SJSA1 (cell line): ENCODE measurements around the gene DOCK3. TPM values are rescaled to one million over a fixed set of nuclear protein-coding genes. Genes with fewer than 3 reads are reported as not detected.
A peak's percentile ranks its signal among the peaks of the same experiment; 100 is the strongest.
"Not testable (repeated sequence)": the region's sequence is repeated elsewhere in the genome, so short reads cannot be mapped to it uniquely, and the experiment has no call there.

ENCODE experiments used
- DNase-seq, 2 experiments: peaks; one replicate each; pipeline ENCODE4 v3.0.0-alpha.2; 2015 to 2020; ENCODE audit warnings: low spot score in 2 of 2, low read depth in 1 of 2
- H3K27ac ChIP-seq: fragments of 250-450 bp; sonication (Bioruptor Pico); 2 replicates; pipeline ENCODE4 v1.5.1; 2020; ENCODE audit warnings: mild to moderate bottlenecking, moderate library complexity
- H3K27me3 ChIP-seq: fragments of 250-450 bp; sonication (Bioruptor Pico); replicated peaks from 2 replicates; pipeline ENCODE4 v1.5.1; 2020; ENCODE audit warnings: mild to moderate bottlenecking, moderate library complexity
- H3K36me3 ChIP-seq: fragments of 250-450 bp; sonication (Bioruptor Pico); 2 replicates; pipeline ENCODE4 v1.5.1; 2020; ENCODE audit warnings: mild to moderate bottlenecking
- H3K4me1 ChIP-seq: fragments of 250-450 bp; sonication (Bioruptor Pico); replicated peaks from 2 replicates; pipeline ENCODE4 v1.6.1; 2021; ENCODE audit warnings: mild to moderate bottlenecking
- H3K4me3 ChIP-seq: fragments of 250-450 bp; sonication (Bioruptor Pico); 2 replicates; pipeline ENCODE4 v1.5.1; 2020; ENCODE audit warnings: mild to moderate bottlenecking
- H3K9me3 ChIP-seq: fragments of 250-450 bp; sonication (Bioruptor Pico); replicated peaks from 2 replicates; pipeline ENCODE4 v1.5.1; 2020; ENCODE audit warnings: mild to moderate bottlenecking
- total RNA-seq: library from RNA; depleted of rRNA; stranded (reverse); fragments of >200 nt; shearing (Covaris generic); gene quantifications from 2 replicates; pipeline ENCODE4 v1.2.3, GENCODE V29; 2014

DOCK3 gene
- total RNA-seq, 1 experiment from 2014 or later: 0.29 TPM

GRCh38 chr3:51075221-51075775 lies 400.6 kb downstream of the DOCK3 start:
- H3K4me1 ChIP-seq: no peaks in the 10 kb centered on the region
- no peaks in the 10 kb centered on the region for H3K36me3 ChIP-seq
- DNase-seq: no peak
- H3K27me3 ChIP-seq: no peaks in the 10 kb centered on the region
- H3K9me3 ChIP-seq: no peaks in the 10 kb centered on the region
- H3K27ac ChIP-seq: no peak overlapping the region
- no peak overlapping the region for H3K4me3 ChIP-seq

GRCh38 chr3:51082363-51082762 lies 407.6 kb downstream of the DOCK3 start:
- DNase-seq: no peak
- Histone ChIP-seq H3K27me3 (no peaks in the 10 kb centered on the region), H3K27ac (no peak overlapping the region), H3K36me3 (no peaks in the 10 kb centered on the region), H3K4me1 (no peaks in the 10 kb centered on the region), H3K9me3 (no peaks in the 10 kb centered on the region; the same call in 1 of the 2 replicates), H3K4me3 (no peak overlapping the region)

- Histone ChIP-seq H3K27me3 (no peaks in the 10 kb centered on the region; the same call in 1 of the 2 replicates), H3K36me3 (no peaks in the 10 kb centered on the region), H3K27ac (no peak overlapping the region), H3K9me3 (no peaks in the 10 kb centered on the region; the same call in 1 of the 2 replicates), H3K4me3 (no peak overlapping the region), H3K4me1 (no peaks in the 10 kb centered on the region)
- no peak for DNase-seq
These were observed 408.8 kb downstream of the DOCK3 start for GRCh38 chr3:51083490-51083889.

GRCh38 chr3:51092141-51092540 lies 417.4 kb downstream of the DOCK3 start:
- not testable (repeated sequence) for DNase-seq, H3K27ac ChIP-seq, H3K36me3 ChIP-seq, H3K4me3 ChIP-seq, H3K9me3 ChIP-seq, H3K4me1 ChIP-seq, H3K27me3 ChIP-seq

DNA sequence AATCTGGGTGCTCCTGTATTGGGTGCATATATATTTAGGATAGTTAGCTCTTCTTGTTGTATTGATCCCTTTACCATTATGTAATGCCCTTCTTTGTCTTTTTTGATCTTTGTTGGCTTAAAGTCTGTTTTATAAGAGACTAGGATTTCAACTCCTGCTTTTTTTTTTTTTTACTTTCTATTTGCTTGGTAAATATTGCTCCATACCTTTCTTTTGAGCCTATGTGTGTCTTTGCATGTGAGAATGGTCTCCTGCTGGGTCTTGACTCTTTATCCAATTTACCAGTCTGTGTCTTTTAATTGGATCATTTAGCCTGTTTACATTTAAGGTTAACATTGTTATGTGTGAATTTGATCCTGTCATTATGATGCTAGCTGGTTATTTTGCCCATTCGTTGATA lies 420.1 kb downstream of the DOCK3 start:
- H3K36me3 ChIP-seq, DNase-seq, H3K4me1 ChIP-seq, H3K27ac ChIP-seq, H3K9me3 ChIP-seq, H3K27me3 ChIP-seq, H3K4me3 ChIP-seq: not testable (repeated sequence)

GRCh38 chr3:51099794-51100535 lies 425.2 kb downstream of the DOCK3 start:
- DNase-seq: peak in 1 of 2 experiments; percentile 22
- Histone ChIP-seq H3K27me3 (no peaks in the 10 kb centered on the region), H3K27ac (no peak overlapping the region), H3K36me3 (no peaks in the 10 kb centered on the region), H3K4me3 (no peak overlapping the region), H3K9me3 (no peaks in the 10 kb centered on the region), H3K4me1 (no peaks in the 10 kb centered on the region)

DNA sequence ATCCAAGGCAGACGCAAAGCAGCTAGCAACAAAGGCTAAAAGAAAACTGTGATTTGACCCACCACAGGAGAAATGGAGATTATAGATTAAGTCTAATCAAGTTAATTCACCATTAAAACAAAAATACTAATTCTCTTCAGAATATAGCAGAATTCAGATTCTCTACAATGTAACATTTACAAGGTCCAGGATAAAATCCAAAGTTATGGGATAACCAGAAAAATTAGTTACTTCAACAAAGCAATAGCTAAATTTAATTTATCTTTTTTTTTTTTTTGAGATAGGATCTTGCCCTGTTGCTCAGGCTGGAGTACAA lies 425.8 kb downstream of the DOCK3 start:
- DNase-seq: no peak
- Histone ChIP-seq H3K9me3 (no peaks in the 10 kb centered on the region), H3K36me3 (no peaks in the 10 kb centered on the region), H3K27me3 (no peaks in the 10 kb centered on the region), H3K4me1 (no peaks in the 10 kb centered on the region), H3K27ac (no peak overlapping the region), H3K4me3 (no peak overlapping the region)

DNA sequence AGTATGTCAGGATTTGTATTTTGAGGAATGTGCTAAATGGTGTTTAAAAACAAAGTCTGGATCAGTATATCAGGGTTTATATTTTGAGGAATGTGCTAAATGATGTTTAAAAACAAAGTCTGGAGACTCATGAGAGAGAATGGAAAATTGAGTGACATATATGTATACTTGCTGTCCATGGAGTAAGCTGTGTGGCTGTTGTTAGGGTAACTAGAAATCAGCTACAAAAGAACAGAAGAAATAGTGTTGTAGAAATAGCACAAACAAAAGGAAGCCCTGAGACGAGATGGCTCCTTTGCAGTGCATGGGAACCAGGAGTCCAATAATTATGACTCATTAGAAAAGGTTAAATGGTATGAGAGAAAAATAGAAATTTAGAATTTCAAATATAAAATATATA lies 427.7 kb downstream of the DOCK3 start:
- Histone ChIP-seq H3K27me3 (no peaks in the 10 kb centered on the region), H3K4me1 (no peaks in the 10 kb centered on the region), H3K4me3 (no peak overlapping the region), H3K9me3 (no peaks in the 10 kb centered on the region), H3K27ac (no peak overlapping the region), H3K36me3 (no peaks in the 10 kb centered on the region)
- no peak for DNase-seq

GRCh38 chr3:51106242-51106876 lies 431.6 kb downstream of the DOCK3 start:
- 0 out of 2 replicates have a peak, but pooled peaks cover 3% of the 10 kb centered on the region for H3K9me3 ChIP-seq
- no peak for DNase-seq
- H3K36me3 ChIP-seq: no peaks in the 10 kb centered on the region
- H3K4me3 ChIP-seq: no peak overlapping the region
- H3K27ac ChIP-seq: no peak overlapping the region
- no peaks in the 10 kb centered on the region for H3K4me1 ChIP-seq
- H3K27me3 ChIP-seq: no peaks in the 10 kb centered on the region

GRCh38 chr3:51110586-51110985 lies 435.9 kb downstream of the DOCK3 start:
- H3K27me3 ChIP-seq: no peaks in the 10 kb centered on the region
- no peak overlapping the region for H3K4me3 ChIP-seq
- DNase-seq: no peak
- no peak overlapping the region for H3K27ac ChIP-seq
- H3K9me3 ChIP-seq: 0 out of 2 replicates have a peak, but pooled peaks cover 3% of the 10 kb centered on the region
- no peaks in the 10 kb centered on the region for H3K4me1 ChIP-seq
- no peaks in the 10 kb centered on the region for H3K36me3 ChIP-seq

- no peaks in the 10 kb centered on the region for H3K9me3 ChIP-seq
- H3K27me3 ChIP-seq: no peaks in the 10 kb centered on the region
- no peak overlapping the region for H3K4me3 ChIP-seq
- no peak for DNase-seq
- H3K4me1 ChIP-seq: no peaks in the 10 kb centered on the region
- H3K36me3 ChIP-seq: no peaks in the 10 kb centered on the region
- H3K27ac ChIP-seq: no peak overlapping the region
These were observed 448.2 kb downstream of the DOCK3 start for GRCh38 chr3:51122944-51123343.

GRCh38 chr3:51123531-51123930 lies 448.8 kb downstream of the DOCK3 start:
- Histone ChIP-seq H3K9me3 (no peaks in the 10 kb centered on the region), H3K4me3 (no peak overlapping the region), H3K27me3 (no peaks in the 10 kb centered on the region), H3K4me1 (no peaks in the 10 kb centered on the region), H3K36me3 (no peaks in the 10 kb centered on the region), H3K27ac (no peak overlapping the region)
- no peak for DNase-seq

DNA sequence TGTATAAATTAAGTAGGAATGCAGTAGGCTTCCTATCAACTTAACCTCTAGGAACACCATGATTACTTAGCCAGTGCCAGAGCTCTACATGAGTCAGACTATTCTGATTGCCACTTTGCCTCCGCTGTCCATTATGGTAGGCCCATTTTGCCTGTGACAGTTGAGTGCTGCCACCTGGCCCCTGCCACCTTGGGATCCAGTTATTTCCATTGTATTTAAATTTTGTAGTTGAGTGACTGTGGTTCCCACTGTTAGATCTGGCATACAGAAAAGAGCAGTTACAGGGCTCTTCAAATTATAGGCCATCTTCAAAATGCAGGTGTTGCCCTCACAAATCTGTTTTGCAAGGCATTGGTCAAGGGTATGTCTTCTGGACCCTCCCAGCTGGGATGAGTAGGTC lies 456.9 kb downstream of the DOCK3 start:
- H3K27ac ChIP-seq, H3K36me3 ChIP-seq, DNase-seq: not testable (repeated sequence)

GRCh38 chr3:51137715-51138114 lies 463.0 kb downstream of the DOCK3 start:
- Histone ChIP-seq H3K9me3 (no peaks in the 10 kb centered on the region), H3K4me3 (no peak overlapping the region), H3K4me1 (no peaks in the 10 kb centered on the region), H3K27ac (no peak overlapping the region), H3K36me3 (no peaks in the 10 kb centered on the region), H3K27me3 (no peaks in the 10 kb centered on the region)
- no peak for DNase-seq

More for the DNA sequence above, 456.9 kb downstream of the DOCK3 start:
- H3K4me3 ChIP-seq, H3K27me3 ChIP-seq, H3K4me1 ChIP-seq, H3K9me3 ChIP-seq: not testable (repeated sequence)
